Cardiac septum (tissue), 1 donor: ENCODE results near the gene INPP5D. TPM values are rescaled to one million over a fixed set of nuclear protein-coding genes. Genes with fewer than 3 reads are reported as not detected.
"Not testable (repeated sequence)": the region's sequence is repeated elsewhere in the genome, so short reads cannot be mapped to it uniquely, and the experiment has no call there.

ENCODE experiments used
- DNase-seq: peaks from one replicate; pipeline ENCODE4 v3.0.0-alpha.2; 2020; ENCODE audit warnings: low spot score
- intact Hi-C: fragments of 100-400 bp; cut with DNase I; formaldehyde crosslinking; loops from one replicate; pipeline ENCODE4 v1.14.0; 2022
- total RNA-seq: library from RNA; stranded (reverse); fragmentation: NEBNext Ultra II Directional; extraction: Animal tissue kit (Norgen Biotek cat#: 25700); gene quantifications from one replicate; pipeline ENCODE4 v1.2.1, GENCODE V29; 2021
- donor health status: DM: no; HTN: no; CAD: no.

INPP5D gene
- total RNA-seq, 1 donor from 2014 or later: 6.2 TPM

GRCh38 chr2:233186851-233187250 lies 126.7 kb downstream of the INPP5D start:
- no peak for DNase-seq
- intact Hi-C loops: no loop called here

- intact Hi-C loops: no loop called here
- DNase-seq: no peak
These were observed 128.9 kb downstream of the INPP5D start for GRCh38 chr2:233189025-233189424.

GRCh38 chr2:233191016-233191415 lies 130.9 kb downstream of the INPP5D start:
- intact Hi-C loops, DNase-seq: not testable (repeated sequence)

- intact Hi-C loops: no loop called here
- no peak for DNase-seq
These were observed 133.6 kb downstream of the INPP5D start for GRCh38 chr2:233193738-233194137.

- no peak for DNase-seq
- intact Hi-C loops: no loop called here
These were observed 134.9 kb downstream of the INPP5D start for GRCh38 chr2:233195027-233195426.

- no peak for DNase-seq
These were observed 136.9 kb downstream of the INPP5D start for GRCh38 chr2:233197022-233197421.

GRCh38 chr2:233198026-233198425 lies 137.9 kb downstream of the INPP5D start:
- no peak for DNase-seq
- intact Hi-C loops: no loop called here

More at GRCh38 chr2:233197022-233197421, 136.9 kb downstream of the INPP5D start:
- intact Hi-C loops: no loop called here

- no peak for DNase-seq
- intact Hi-C loops: no loop called here
These were observed 139.7 kb downstream of the INPP5D start for GRCh38 chr2:233199870-233200269.

- DNase-seq, intact Hi-C loops: not testable (repeated sequence)
These were observed 140.6 kb downstream of the INPP5D start for GRCh38 chr2:233200790-233201189.

- DNase-seq: no peak
- intact Hi-C loops: no loop called here
These were observed 141.3 kb downstream of the INPP5D start for GRCh38 chr2:233201258-233202013.

- DNase-seq: no peak
- intact Hi-C loops: no loop called here
These were observed 142.4 kb downstream of the INPP5D start for GRCh38 chr2:233202531-233202944.

- DNase-seq: no peak
- intact Hi-C loops: no loop called here
These were observed 142.9 kb downstream of the INPP5D start for GRCh38 chr2:233203060-233203459.

- intact Hi-C loops: no loop called here
- DNase-seq: no peak
These were observed 144.3 kb downstream of the INPP5D start for GRCh38 chr2:233204286-233204936.

GRCh38 chr2:233208382-233209116 lies 148.4 kb downstream of the INPP5D start:
- intact Hi-C loops: no loop called here
- DNase-seq: no peak

- intact Hi-C loops: no loop called here
- no peak for DNase-seq
These were observed 149.0 kb downstream of the INPP5D start for GRCh38 chr2:233209117-233209532.

- intact Hi-C loops: no loop called here
- DNase-seq: no peak
These were observed 149.5 kb downstream of the INPP5D start for GRCh38 chr2:233209533-233210171.

- intact Hi-C loops: no loop called here
- DNase-seq: no peak
These were observed 150.1 kb downstream of the INPP5D start for GRCh38 chr2:233210281-233210680.

GRCh38 chr2:233210843-233211547 lies 150.9 kb downstream of the INPP5D start:
- intact Hi-C loops: no loop called here

GRCh38 chr2:233211548-233211895 lies 151.4 kb downstream of the INPP5D start:
- DNase-seq: no peak
- intact Hi-C loops: no loop called here

More at GRCh38 chr2:233210843-233211547, 150.9 kb downstream of the INPP5D start:
- DNase-seq: peak; percentile 83
